Mammary epithelial cell (primary cell): Measurements from ENCODE around the gene CMTM1.

Source experiments
- EZH2 ChIP-seq: IDR thresholded peaks from 2 replicates; pipeline ENCODE4 v1.6.1; 2012; ENCODE audit warnings: low read length, inconsistent platforms, borderline replicate concordance
- TF ChIP-seq, protein P1 (sequence below), 2 donors: IDR thresholded peaks in 1 of 2; conservative IDR thresholded peaks in 1 of 2; 2 replicates each; pipeline ENCODE4 v1.5.1; 2011 to 2012; ENCODE audit warnings: inconsistent platforms in 2 of 2, low read length in 2 of 2, mild to moderate bottlenecking in 2 of 2, control low read depth in 1 of 2, low read depth in 1 of 2; ENCODE audit not compliant: insufficient read depth in 1 of 2; ENCODE audit errors: extremely low read depth in 1 of 2

GRCh38 chr16:66574081-66574480 is 7.8 kb downstream of the CMTM1 start:
- TF ChIP-seq, protein P1, sequence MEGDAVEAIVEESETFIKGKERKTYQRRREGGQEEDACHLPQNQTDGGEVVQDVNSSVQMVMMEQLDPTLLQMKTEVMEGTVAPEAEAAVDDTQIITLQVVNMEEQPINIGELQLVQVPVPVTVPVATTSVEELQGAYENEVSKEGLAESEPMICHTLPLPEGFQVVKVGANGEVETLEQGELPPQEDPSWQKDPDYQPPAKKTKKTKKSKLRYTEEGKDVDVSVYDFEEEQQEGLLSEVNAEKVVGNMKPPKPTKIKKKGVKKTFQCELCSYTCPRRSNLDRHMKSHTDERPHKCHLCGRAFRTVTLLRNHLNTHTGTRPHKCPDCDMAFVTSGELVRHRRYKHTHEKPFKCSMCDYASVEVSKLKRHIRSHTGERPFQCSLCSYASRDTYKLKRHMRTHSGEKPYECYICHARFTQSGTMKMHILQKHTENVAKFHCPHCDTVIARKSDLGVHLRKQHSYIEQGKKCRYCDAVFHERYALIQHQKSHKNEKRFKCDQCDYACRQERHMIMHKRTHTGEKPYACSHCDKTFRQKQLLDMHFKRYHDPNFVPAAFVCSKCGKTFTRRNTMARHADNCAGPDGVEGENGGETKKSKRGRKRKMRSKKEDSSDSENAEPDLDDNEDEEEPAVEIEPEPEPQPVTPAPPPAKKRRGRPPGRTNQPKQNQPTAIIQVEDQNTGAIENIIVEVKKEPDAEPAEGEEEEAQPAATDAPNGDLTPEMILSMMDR (conservative IDR thresholded peaks at IDR 0.05 in 1 of 2, IDR thresholded peaks at IDR 0.05 in 1 of 2; ENCODE audit: extremely low read depth in 1 of 2, insufficient read depth in 1 of 2, low read depth in 1 of 2, low read length in 2 of 2): no peak
- no peak for TF ChIP-seq EZH2
